HG02840 (cell line): Measurements from ENCODE around the gene INSIG2.
A peak's percentile ranks its signal among the peaks of the same experiment; 100 is the strongest.
"Not testable (repeated sequence)": the region's sequence is repeated elsewhere in the genome, so short reads cannot be mapped to it uniquely, and the experiment has no call there.

Source experiments
- ATAC-seq: cut with Tn5 transposase; IDR thresholded peaks from one replicate; pipeline ENCODE4 v1.9.1; 2021; ENCODE audit warnings: mild to moderate bottlenecking, moderate library complexity, moderate number of reproducible peaks; ENCODE audit not compliant: unreplicated experiment, low FRiP score

The INSIG2 gene

GRCh38 chr2:118059919-118060478 is 28.3 kb upstream of the INSIG2 start:
- ATAC-seq: no peak

GRCh38 chr2:118061135-118061955 is 26.9 kb upstream of the INSIG2 start:
- ATAC-seq: peak; percentile 63

GRCh38 chr2:118062048-118062447 is 26.2 kb upstream of the INSIG2 start:
- no peak for ATAC-seq

GRCh38 chr2:118062669-118063068 is 25.6 kb upstream of the INSIG2 start:
- no peak for ATAC-seq

GRCh38 chr2:118065015-118065706 is 23.1 kb upstream of the INSIG2 start:
- ATAC-seq: no peak

GRCh38 chr2:118065921-118066511 is 22.3 kb upstream of the INSIG2 start:
- no peak for ATAC-seq

GRCh38 chr2:118077636-118078247 is 10.5 kb upstream of the INSIG2 start:
- ATAC-seq: no peak

- ATAC-seq: no peak
Observed at GRCh38 chr2:118078734-118079133, 9.5 kb upstream of the INSIG2 start.

- ATAC-seq: no peak
Observed at GRCh38 chr2:118084491-118085089, 3.7 kb upstream of the INSIG2 start.

- no peak for ATAC-seq
Observed at GRCh38 chr2:118085173-118086023, 2.9 kb upstream of the INSIG2 start.

GRCh38 chr2:118086024-118086633 is 2.1 kb upstream of the INSIG2 start:
- ATAC-seq: no peak

- ATAC-seq: no peak
Observed at GRCh38 chr2:118089139-118089800, 999 bp downstream of the INSIG2 start.

- ATAC-seq: no peak
Observed at GRCh38 chr2:118090387-118091139, 2.3 kb downstream of the INSIG2 start.

GRCh38 chr2:118091140-118091478 is 2.8 kb downstream of the INSIG2 start:
- no peak for ATAC-seq

- no peak for ATAC-seq
Observed at GRCh38 chr2:118091631-118092030, 3.4 kb downstream of the INSIG2 start.

GRCh38 chr2:118094102-118094501 is 5.8 kb downstream of the INSIG2 start:
- not testable (repeated sequence) for ATAC-seq

GRCh38 chr2:118094503-118094902 is 6.2 kb downstream of the INSIG2 start:
- no peak for ATAC-seq

GRCh38 chr2:118095610-118096009 is 7.3 kb downstream of the INSIG2 start:
- ATAC-seq: no peak
